Brain microvascular endothelial cell (primary cell): ENCODE data around the gene TPRG1L.

Experiments
- DNase-seq: peaks from one replicate; pipeline ENCODE4 v3.0.0-alpha.2; 2020
- H3K27ac ChIP-seq: fragments of 250-450 bp; sonication (Bioruptor Pico); 2 replicates; pipeline ENCODE4 v1.5.1; 2020; ENCODE audit warnings: mild to moderate bottlenecking, moderate library complexity
- H3K27me3 ChIP-seq: fragments of 250-450 bp; sonication (Bioruptor Pico); replicated peaks from 2 replicates; pipeline ENCODE4 v1.5.1; 2020; ENCODE audit warnings: mild to moderate bottlenecking
- H3K36me3 ChIP-seq: fragments of 250-450 bp; sonication (Bioruptor Pico); replicated peaks from 2 replicates; pipeline ENCODE4 v1.5.1; 2020; ENCODE audit warnings: mild to moderate bottlenecking
- H3K4me3 ChIP-seq: 2 replicates; pipeline ENCODE4 v1.5.1; 2011; ENCODE audit warnings: low read depth, mild to moderate bottlenecking, control low read depth, low read length, moderate library complexity
- in situ Hi-C: cut with HindIII; loops from 2 replicates; pipeline ENCODE4 v1.10.0; 2017; ENCODE audit warnings: low sequenced_read_pairs, low pct_ligation_motif_present
- TF ChIP-seq, protein P1 (sequence below): IDR thresholded peaks from 2 replicates; pipeline ENCODE4 v1.5.1; 2011; ENCODE audit warnings: low read depth, mild to moderate bottlenecking, moderate library complexity, low read length, control low read depth, inconsistent platforms; ENCODE audit errors: missing control alignments

Gene TPRG1L

DNA sequence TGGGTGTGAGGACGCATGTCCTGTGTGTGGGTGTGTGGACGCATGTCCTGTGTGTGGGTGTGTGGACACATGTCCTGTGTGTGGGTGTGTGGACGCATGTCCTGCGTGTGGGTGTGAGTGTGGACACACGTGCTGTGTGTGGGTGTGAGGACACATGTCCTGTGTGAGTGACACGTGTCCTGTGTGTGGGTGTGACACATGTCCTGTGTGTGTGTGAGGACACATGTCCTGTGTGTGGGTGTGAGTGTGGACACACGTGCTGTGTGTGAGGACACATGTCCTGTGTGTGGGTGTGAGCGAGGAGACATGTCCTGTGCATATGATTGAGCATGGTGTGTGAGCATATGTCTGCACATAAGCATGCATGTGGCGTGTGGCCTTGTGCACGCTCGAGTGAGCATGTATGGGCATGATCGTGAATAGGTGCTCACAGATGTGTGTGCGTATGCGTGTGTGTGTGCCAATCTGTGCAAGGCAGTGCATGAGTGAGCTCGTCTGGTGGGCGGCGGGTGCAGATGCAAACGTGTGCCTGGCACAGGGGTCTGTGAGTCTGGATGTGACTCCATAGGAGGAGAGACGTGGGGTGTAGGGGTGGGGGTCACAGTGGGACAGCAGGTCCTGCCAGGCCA, 38.8 kb upstream of the TPRG1L start:
- Histone ChIP-seq H3K4me3 (no peak overlapping the region), H3K27ac (no peak overlapping the region), H3K36me3 (no peaks in the 10 kb centered on the region), H3K27me3 (no peaks in the 10 kb centered on the region)
- no peak for DNase-seq
- in situ Hi-C loops: no loop called here
- TF ChIP-seq, protein P1, sequence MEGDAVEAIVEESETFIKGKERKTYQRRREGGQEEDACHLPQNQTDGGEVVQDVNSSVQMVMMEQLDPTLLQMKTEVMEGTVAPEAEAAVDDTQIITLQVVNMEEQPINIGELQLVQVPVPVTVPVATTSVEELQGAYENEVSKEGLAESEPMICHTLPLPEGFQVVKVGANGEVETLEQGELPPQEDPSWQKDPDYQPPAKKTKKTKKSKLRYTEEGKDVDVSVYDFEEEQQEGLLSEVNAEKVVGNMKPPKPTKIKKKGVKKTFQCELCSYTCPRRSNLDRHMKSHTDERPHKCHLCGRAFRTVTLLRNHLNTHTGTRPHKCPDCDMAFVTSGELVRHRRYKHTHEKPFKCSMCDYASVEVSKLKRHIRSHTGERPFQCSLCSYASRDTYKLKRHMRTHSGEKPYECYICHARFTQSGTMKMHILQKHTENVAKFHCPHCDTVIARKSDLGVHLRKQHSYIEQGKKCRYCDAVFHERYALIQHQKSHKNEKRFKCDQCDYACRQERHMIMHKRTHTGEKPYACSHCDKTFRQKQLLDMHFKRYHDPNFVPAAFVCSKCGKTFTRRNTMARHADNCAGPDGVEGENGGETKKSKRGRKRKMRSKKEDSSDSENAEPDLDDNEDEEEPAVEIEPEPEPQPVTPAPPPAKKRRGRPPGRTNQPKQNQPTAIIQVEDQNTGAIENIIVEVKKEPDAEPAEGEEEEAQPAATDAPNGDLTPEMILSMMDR: no peak

DNA sequence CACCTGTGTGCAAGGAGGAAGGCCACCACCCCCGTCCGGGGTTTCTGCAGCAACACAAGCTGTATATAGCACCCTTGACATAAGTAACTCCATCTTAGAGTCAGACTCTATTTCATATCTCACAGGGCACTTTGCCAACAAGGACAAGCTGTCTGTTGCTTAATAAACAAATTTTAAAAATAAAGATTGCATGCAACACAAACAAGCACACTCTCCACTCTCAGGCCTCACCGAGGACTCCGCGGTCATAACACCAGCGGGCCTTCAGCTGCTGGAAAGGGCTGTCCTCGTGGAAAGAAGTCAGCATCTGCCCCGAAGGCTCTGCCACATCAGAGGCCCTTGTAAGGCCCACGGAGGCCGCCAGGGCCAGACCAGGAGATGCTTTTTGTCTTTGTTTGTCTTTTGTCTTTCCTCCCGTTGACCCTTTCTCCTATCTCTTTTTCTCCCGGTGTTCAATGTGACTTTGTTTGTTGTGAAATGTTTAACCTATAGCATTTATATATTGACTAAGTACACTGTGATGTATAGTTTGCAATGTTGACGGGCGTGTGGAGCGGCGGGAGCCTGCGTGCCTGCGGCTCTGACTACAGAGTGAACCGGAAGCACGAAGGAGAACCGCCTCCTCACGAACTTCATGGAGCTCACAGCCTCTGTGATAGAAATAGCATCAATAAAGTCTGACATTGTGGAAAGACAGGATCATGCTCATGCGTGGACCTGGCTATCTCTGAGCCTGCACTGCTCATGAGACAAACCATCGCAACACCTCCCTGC, 37.6 kb upstream of the TPRG1L start:
- H3K27ac ChIP-seq: peak overlapping the region; percentile 40
- peak; percentile 85 for DNase-seq
- TF ChIP-seq, protein P1: peak; percentile 36
- H3K36me3 ChIP-seq: no peaks in the 10 kb centered on the region
- H3K4me3 ChIP-seq: no peak overlapping the region
- no peaks in the 10 kb centered on the region for H3K27me3 ChIP-seq
- in situ Hi-C loops: no loop called here

DNA sequence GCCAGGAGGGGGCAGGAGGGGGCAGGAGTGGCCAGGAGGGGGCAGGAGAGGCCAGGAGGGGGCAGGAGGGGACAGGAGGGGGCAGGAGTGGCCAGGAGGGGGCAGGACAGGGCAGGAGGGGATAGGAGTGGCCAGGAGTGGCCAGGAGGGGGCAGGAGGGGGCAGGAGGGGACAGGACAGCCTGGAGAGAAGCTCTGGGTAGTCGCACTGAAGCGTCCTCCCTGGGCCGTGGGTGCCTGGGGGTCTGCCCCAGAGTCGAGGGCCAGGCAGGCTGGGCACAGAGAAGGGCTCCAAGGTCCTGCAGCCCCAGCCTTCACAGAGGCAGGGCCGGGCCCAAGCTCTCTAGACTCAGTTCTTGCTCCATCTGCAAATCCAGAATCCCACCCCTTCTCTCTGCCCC, 36.4 kb upstream of the TPRG1L start:
- no peak overlapping the region for H3K4me3 ChIP-seq
- no peak for DNase-seq
- TF ChIP-seq, protein P1: no peak
- in situ Hi-C loops: no loop called here
- no peaks in the 10 kb centered on the region for H3K36me3 ChIP-seq
- no peaks in the 10 kb centered on the region for H3K27me3 ChIP-seq
- H3K27ac ChIP-seq: no peak overlapping the region

DNA sequence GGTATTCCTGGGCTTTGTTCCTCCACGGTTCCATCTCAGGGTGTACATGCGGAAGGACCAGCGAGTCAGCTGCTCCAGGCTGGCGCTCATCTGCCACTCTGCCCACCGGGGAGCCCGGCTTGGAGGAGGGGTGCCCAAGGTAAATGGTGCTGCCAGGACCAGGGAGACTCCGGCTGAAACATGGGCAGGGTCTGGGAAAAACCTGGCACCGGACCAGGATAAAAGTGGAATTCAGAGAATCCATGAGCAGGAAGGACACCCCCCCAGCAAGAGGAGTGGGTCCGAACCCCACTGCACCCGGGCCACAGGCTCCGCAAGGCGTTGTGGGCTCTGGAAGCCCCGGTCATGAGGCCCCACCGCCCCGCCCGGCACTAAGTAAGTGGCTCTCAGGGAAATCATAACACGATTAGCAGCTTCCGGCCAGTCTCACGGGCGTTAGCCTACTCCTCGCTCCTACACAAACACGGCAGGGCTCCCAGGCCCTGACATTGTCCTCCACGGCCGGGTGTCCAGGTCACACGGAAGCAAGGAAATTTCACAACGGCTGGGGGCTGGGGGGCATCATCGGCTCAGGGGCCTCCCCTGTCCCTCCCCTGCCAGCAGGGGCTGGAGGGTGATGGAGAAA, 34.6 kb upstream of the TPRG1L start:
- no peak for DNase-seq
- H3K36me3 ChIP-seq: no peaks in the 10 kb centered on the region
- in situ Hi-C loops: no loop called here
- TF ChIP-seq, protein P1: no peak
- H3K27me3 ChIP-seq: no peaks in the 10 kb centered on the region
- H3K4me3 ChIP-seq: no peak overlapping the region
- no peak overlapping the region for H3K27ac ChIP-seq

DNA sequence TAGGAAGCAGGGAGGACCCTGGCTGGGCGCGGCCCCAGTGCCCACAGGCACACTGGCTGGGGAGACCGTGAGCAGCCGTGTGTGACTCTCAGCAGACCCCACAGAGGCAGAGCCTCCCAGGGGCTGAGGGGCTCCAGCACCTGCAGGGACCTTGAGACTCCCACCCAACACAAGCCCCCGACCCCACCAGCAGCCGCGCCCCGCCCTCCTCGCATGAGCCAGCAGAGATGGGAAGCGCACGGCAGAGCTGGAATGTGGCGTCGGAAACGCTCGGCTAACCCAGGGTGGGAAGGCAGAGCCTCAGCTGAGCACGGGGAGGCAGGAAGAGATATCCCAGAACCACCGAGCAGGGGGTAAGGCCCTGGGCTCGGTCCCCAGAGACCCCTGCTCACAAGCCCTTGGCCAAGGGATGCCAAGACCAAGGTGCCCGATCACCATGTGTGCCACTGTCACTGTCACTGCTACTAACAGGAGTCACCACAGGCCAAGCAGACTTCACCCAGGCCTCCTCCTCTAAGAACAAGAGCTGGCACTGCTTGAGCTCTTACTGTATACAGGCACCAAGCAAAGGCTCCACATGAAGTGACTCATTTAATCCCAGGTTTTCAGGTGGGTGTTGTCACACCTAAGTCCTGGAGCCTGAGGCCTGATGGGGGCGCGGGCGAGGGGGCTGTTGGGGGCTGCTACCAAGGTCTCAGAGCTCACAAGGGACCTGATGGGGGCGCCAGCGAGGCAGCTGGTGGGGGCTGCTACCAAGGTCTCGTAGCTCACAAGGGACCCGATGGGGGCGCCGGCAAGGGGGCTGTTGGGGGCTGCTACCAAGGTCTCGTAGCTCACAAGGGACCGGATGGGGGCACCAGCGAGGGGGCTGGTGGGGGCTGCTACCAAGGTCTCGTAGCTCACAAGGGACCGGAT, 33.6 kb upstream of the TPRG1L start:
- H3K27ac ChIP-seq: no peak overlapping the region
- DNase-seq: no peak

More for the DNA sequence above, 33.6 kb upstream of the TPRG1L start:
- Histone ChIP-seq H3K4me3 (no peak overlapping the region), H3K36me3 (no peaks in the 10 kb centered on the region), H3K27me3 (no peaks in the 10 kb centered on the region)
- TF ChIP-seq, protein P1: no peak
- in situ Hi-C loops: no loop called here
